GM12872 (cell line): Measurements from ENCODE around the gene SNAI3.

ENCODE experiments used
- CTCF ChIP-seq: IDR thresholded peaks from 3 replicates; pipeline ENCODE4 v1.5.1; 2011; ENCODE audit warnings: low read depth, mild to moderate bottlenecking, low read length, moderate library complexity; ENCODE audit not compliant: insufficient read depth

The SNAI3 gene

GRCh38 chr16:88695753-88696152 lies 9.4 kb upstream of the SNAI3 start:
- no peak for TF ChIP-seq CTCF

- no peak for TF ChIP-seq CTCF
Measured at GRCh38 chr16:88695218-88695617, 8.9 kb upstream of the SNAI3 start.

GRCh38 chr16:88694221-88695087 lies 8.1 kb upstream of the SNAI3 start:
- no peak for TF ChIP-seq CTCF

- TF ChIP-seq CTCF, result no peak
Measured at GRCh38 chr16:88693420-88694177, 7.3 kb upstream of the SNAI3 start.

- no peak for TF ChIP-seq CTCF
Measured at GRCh38 chr16:88692861-88693260, 6.6 kb upstream of the SNAI3 start.

GRCh38 chr16:88691924-88692560 lies 5.7 kb upstream of the SNAI3 start:
- TF ChIP-seq CTCF, result no peak
